SH-SY5Y (cell line): ENCODE measurements around the gene CNOT4.

Experiments used
- GATA2 ChIP-seq: IDR thresholded peaks from 2 replicates; pipeline ENCODE4 v1.6.1; 2011; ENCODE audit warnings: mild to moderate bottlenecking, low read depth, low read length
- GATA3 ChIP-seq: IDR thresholded peaks from 2 replicates; pipeline ENCODE4 v1.6.1; 2011; ENCODE audit warnings: low read depth, mild to moderate bottlenecking, low read length, moderate library complexity

CNOT4 gene

GRCh38 chr7:135441791-135442190 is 68.1 kb downstream of the CNOT4 start:
- TF ChIP-seq GATA2 (no peak), GATA3 (no peak)

GRCh38 chr7:135434047-135434446 is 75.9 kb downstream of the CNOT4 start:
- TF ChIP-seq GATA2 (no peak), GATA3 (no peak)

GRCh38 chr7:135430626-135431025 is 79.3 kb downstream of the CNOT4 start:
- no peak for TF ChIP-seq GATA2
- peak; percentile 38; the same call in 1 of the 2 replicates for TF ChIP-seq GATA3

- TF ChIP-seq GATA3, result no peak
- no peak for TF ChIP-seq GATA2
These were observed 81.0 kb downstream of the CNOT4 start for GRCh38 chr7:135428879-135429278.

- TF ChIP-seq GATA3 (no peak), GATA2 (no peak)
These were observed 81.9 kb downstream of the CNOT4 start for GRCh38 chr7:135428011-135428410.

GRCh38 chr7:135427166-135427565 is 82.7 kb downstream of the CNOT4 start:
- TF ChIP-seq GATA3, result no peak
- no peak for TF ChIP-seq GATA2

- TF ChIP-seq GATA2 (no peak), GATA3 (no peak)
These were observed 84.9 kb downstream of the CNOT4 start for GRCh38 chr7:135425036-135425435.

- TF ChIP-seq GATA2 (no peak), GATA3 (no peak)
These were observed 89.1 kb downstream of the CNOT4 start for GRCh38 chr7:135420786-135421185.

GRCh38 chr7:135416431-135416830 is 93.5 kb downstream of the CNOT4 start:
- no peak for TF ChIP-seq GATA2
- TF ChIP-seq GATA3, result no peak

GRCh38 chr7:135414850-135415439 is 95.0 kb downstream of the CNOT4 start:
- no peak for TF ChIP-seq GATA3
- no peak for TF ChIP-seq GATA2

GRCh38 chr7:135414208-135414607 is 95.7 kb downstream of the CNOT4 start:
- TF ChIP-seq GATA2, result no peak
- TF ChIP-seq GATA3, result no peak

- TF ChIP-seq GATA3 (no peak), GATA2 (no peak)
These were observed 98.8 kb downstream of the CNOT4 start for GRCh38 chr7:135411098-135411497.

GRCh38 chr7:135410543-135410942 is 99.4 kb downstream of the CNOT4 start:
- TF ChIP-seq GATA2 (no peak), GATA3 (no peak)

- TF ChIP-seq GATA2 (no peak), GATA3 (no peak)
These were observed 99.9 kb downstream of the CNOT4 start for GRCh38 chr7:135409845-135410542.

GRCh38 chr7:135407884-135408283 is 102.0 kb downstream of the CNOT4 start:
- TF ChIP-seq GATA3 (no peak), GATA2 (no peak)
